ENCODE data around the gene DNAJC8.

The DNAJC8 gene

DNA sequence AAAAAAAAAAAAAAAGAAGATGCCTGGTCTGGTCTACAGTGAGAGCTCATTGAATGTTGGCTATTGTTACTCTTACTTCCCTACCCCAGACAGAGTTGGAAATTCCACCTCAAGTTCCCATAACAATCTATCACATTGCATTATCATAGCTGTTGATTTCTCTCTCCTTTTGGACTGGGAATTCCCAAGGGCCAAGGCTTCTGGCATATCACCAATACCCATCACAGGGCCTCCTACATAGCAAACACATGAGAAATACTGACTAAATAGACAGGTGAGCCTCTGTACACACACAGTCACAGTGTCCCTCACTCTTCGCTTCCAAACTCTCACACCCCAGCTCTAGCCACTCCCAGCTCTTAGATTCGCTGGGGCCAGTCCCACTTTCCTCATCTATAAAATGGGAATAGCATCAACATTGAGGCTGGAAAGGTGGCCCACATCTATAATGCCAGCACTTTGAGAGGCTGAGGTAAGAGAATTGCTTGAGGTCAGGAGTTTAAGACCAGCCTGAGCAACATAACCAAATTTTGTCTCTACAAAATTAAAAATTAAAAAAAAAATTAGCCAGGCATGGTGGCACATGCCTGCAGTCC, 62.7 kb downstream of the DNAJC8 start:
- no peak for DNase-seq (ENCODE audit: low read depth)

GRCh38 chr1:28163496-28164161, 69.2 kb downstream of the DNAJC8 start:
- DNase-seq (ENCODE audit: low read depth) = no peak

GRCh38 chr1:28162151-28162550, 70.7 kb downstream of the DNAJC8 start:
- no peak for DNase-seq (ENCODE audit: low read depth)

DNA sequence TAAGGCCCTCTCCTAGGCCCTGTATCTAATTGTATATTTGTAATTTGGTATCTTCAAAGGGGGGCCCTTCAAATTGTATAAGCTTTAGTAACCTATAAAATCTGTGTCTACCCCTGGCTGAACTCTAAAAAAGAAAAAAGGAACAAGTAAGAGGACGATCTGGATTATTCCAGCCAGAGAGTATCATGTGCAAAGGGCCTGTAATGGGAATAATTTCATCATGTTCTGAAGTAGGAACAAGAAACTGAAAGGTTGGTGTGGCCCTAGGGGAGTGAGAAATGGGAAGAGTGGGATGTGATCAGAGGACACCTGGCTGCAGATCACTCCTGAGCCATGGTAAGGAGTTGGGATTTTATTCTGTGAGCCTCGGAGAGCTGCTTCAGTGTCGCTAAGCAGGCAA, 71.1 kb downstream of the DNAJC8 start:
- DNase-seq (ENCODE audit: low read depth) = no peak

GRCh38 chr1:28160782-28161266, 72.0 kb downstream of the DNAJC8 start:
- DNase-seq (ENCODE audit: low read depth) = peak; percentile 48

- no peak for DNase-seq (ENCODE audit: low read depth)
Measured at GRCh38 chr1:28159680-28160079, 73.1 kb downstream of the DNAJC8 start.

DNA sequence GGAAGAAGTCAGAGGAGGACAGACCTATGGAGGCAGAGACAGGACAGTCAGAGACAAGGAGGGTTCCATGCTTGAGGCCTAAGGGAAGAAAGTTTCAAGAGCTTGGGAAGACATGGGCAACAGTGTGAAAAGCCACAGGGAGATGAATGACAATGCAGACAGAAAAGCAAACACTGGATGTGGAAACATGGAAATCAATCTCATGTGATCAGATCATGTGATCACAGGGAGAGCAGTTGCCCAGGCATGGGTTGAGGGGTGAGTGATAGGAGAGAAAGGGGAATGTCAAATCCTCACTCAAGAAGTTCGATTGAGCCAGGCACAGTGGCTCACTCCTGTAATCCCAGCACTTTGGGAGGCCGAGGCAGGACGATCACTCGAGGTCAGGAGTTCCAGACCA, 73.6 kb downstream of the DNAJC8 start:
- DNase-seq (ENCODE audit: low read depth) = no peak

DNA sequence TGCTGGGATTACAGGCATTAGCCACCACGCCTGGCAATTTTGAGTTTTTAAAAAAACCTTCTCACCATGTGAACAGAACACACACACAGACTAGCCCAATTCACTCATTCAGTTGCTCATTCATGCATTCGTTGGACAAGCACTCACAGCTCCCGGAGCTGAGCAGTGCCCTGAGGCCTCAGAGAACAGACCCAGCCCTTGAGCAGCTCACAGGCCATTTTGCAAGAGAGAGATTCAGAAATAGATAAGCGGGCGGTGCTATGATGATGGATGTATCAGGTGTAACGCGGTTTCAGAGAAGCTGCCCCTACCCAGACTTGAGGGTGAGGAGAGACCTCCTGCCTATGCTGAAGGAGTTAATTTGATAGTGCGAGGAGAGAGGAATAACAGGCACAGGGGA, 74.9 kb downstream of the DNAJC8 start:
- DNase-seq (ENCODE audit: low read depth) = no peak

GRCh38 chr1:28156821-28157220, 76.0 kb downstream of the DNAJC8 start:
- no peak for DNase-seq (ENCODE audit: low read depth)

- DNase-seq (ENCODE audit: low read depth) = no peak
Measured at GRCh38 chr1:28155628-28156027, 77.2 kb downstream of the DNAJC8 start.

DNA sequence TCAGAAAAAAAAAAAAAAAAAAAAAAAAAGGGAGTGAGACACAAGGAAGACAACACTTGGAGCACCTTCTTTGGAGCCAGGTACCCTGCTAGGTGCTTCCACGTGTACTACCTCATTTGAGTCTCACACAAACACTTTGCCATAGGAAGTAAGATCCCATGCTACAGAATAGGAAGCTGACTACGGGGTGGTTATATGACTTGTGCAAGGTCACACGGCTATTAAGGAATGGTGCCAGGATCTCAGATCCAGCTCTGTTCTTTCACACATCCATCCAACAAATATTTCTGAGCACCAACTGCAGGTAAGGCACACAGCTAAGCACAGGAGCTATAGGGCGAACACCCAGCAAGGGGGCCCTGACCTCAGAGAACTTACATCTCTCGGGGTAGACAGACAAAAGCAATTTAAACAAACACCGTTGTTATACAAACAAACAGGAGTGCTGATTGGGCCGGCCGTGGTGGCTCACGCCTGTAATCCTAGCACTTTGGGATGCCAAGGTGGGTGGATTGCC, 78.7 kb downstream of the DNAJC8 start:
- DNase-seq (ENCODE audit: low read depth) = no peak
